Measurements from ENCODE around the gene HCN2. TPM values are rescaled to one million over a fixed set of nuclear protein-coding genes. Genes with fewer than 3 reads are reported as not detected.

The HCN2 gene
- polyA plus RNA-seq (2013): 0.73 and 0.79 TPM in 2 replicates

GRCh38 chr19:589693-590395 is at the start of gene HCN2:
Gene HCN2 (plus strand): TSS chr19:589881. CDS start chr19:589946, 65 bp downstream.
- Histone ChIP-seq H2BK5ac (ENCODE audit: low read depth, low read length, poor library complexity) (no peak within 1 kb of the TSS), H3K79me1 (ENCODE audit: low read length) (no peaks in the 10 kb centered on the region), H4K8ac (ENCODE audit: low read depth, low read length) (no peak within 1 kb of the TSS), H2BK120ac (ENCODE audit: insufficient read depth, low read length, poor library complexity) (no peak within 1 kb of the TSS), H2BK12ac (ENCODE audit: low read length) (no peak within 1 kb of the TSS), H3K36me3 (ENCODE audit: control insufficient read depth in 1 of 2, insufficient read depth in 2 of 2, low read length in 2 of 2) (no peaks in the 10 kb centered on the region), H2AFZ (ENCODE audit: insufficient read depth, low read length, poor library complexity) (no peak within 1 kb of the TSS), H3K4me3 (ENCODE audit: low read depth, low read length) (no peak within 1 kb of the TSS), H3K9ac (ENCODE audit: low read length) (no peak within 1 kb of the TSS), H3K79me2 (ENCODE audit: control insufficient read depth, insufficient read depth, low read length, poor library complexity) (no peaks in the 10 kb centered on the region), H4K12ac (ENCODE audit: low read depth, low read length) (no peak within 1 kb of the TSS), H3K9me3 (ENCODE audit: insufficient read depth, low read depth, low read length) (peaks cover 9% of the 10 kb centered on the region), H3K4ac (ENCODE audit: low read depth, low read length) (no peak within 1 kb of the TSS), H3K18ac (ENCODE audit: low read length) (no peak within 1 kb of the TSS), H3K14ac (ENCODE audit: low read length) (no peak within 1 kb of the TSS), H3K27me3 (ENCODE audit: insufficient read depth, low read length) (peaks cover 29% of the 10 kb centered on the region), H2AK5ac (ENCODE audit: low read length) (no peak within 1 kb of the TSS), H3K27ac (ENCODE audit: low read depth, low read length) (no peak within 1 kb of the TSS), H4K91ac (ENCODE audit: low read depth, low read length) (no peak within 1 kb of the TSS), H3K4me2 (ENCODE audit: low read length) (peak within 1 kb of the TSS; percentile 71), H3K4me1 (ENCODE audit: control insufficient read depth in 1 of 2, insufficient read depth in 2 of 2, low read length in 2 of 2) (peaks cover 0 to 2% of the 10 kb centered on the region in 2 experiments), H3K23ac (ENCODE audit: low read length) (no peak within 1 kb of the TSS)
- no peak for DNase-seq
- WGBS (ENCODE audit: extremely low coverage, insufficient coverage, insufficient read length): no CpG with 5 or more reads among the region's 132 CpGs

- Histone ChIP-seq H4K12ac (ENCODE audit: low read depth, low read length) (no peak overlapping the region), H3K27me3 (ENCODE audit: insufficient read depth, low read length) (no peaks in the 10 kb centered on the region), H3K18ac (ENCODE audit: low read length) (no peak overlapping the region), H2BK120ac (ENCODE audit: insufficient read depth, low read length, poor library complexity) (no peak overlapping the region), H3K9ac (ENCODE audit: low read length) (no peak overlapping the region), H2AFZ (ENCODE audit: insufficient read depth, low read length, poor library complexity) (no peak overlapping the region), H3K79me2 (ENCODE audit: control insufficient read depth, insufficient read depth, low read length, poor library complexity) (no peaks in the 10 kb centered on the region), H2AK5ac (ENCODE audit: low read length) (no peak overlapping the region), H3K23ac (ENCODE audit: low read length) (no peak overlapping the region), H4K91ac (ENCODE audit: low read depth, low read length) (no peak overlapping the region), H3K36me3 (ENCODE audit: control insufficient read depth in 1 of 2, insufficient read depth in 2 of 2, low read length in 2 of 2) (peaks cover 52 to 56% of the 10 kb centered on the region in 2 experiments), H3K4me3 (ENCODE audit: low read depth, low read length) (no peak overlapping the region), H3K4ac (ENCODE audit: low read depth, low read length) (no peak overlapping the region), H3K4me1 (ENCODE audit: control insufficient read depth in 1 of 2, insufficient read depth in 2 of 2, low read length in 2 of 2) (no peaks in the 10 kb centered on the region), H3K14ac (ENCODE audit: low read length) (no peak overlapping the region), H3K27ac (ENCODE audit: low read depth, low read length) (no peak overlapping the region), H2BK12ac (ENCODE audit: low read length) (no peak overlapping the region), H3K79me1 (ENCODE audit: low read length) (no peaks in the 10 kb centered on the region), H3K4me2 (ENCODE audit: low read length) (no peak overlapping the region), H4K8ac (ENCODE audit: low read depth, low read length) (no peak overlapping the region), H3K9me3 (ENCODE audit: insufficient read depth, low read depth, low read length) (peaks cover 1% of the 10 kb centered on the region), H2BK5ac (ENCODE audit: low read depth, low read length, poor library complexity) (no peak overlapping the region)
- no CpG with 5 or more reads among the region's 51 CpGs for WGBS (ENCODE audit: extremely low coverage, insufficient coverage, insufficient read length)
- DNase-seq: no peak
These were observed 48.6 kb upstream of the HCN2 start for GRCh38 chr19:540867-541637.

GRCh38 chr19:541699-542098 is 48.0 kb upstream of the HCN2 start:
- no peak overlapping the region for H3K4me2 ChIP-seq (ENCODE audit: low read length)
- H4K91ac ChIP-seq (ENCODE audit: low read depth, low read length): no peak overlapping the region
- no peak for DNase-seq
- no peak overlapping the region for H3K23ac ChIP-seq (ENCODE audit: low read length)
- no peaks in the 10 kb centered on the region for H3K79me2 ChIP-seq (ENCODE audit: control insufficient read depth, insufficient read depth, low read length, poor library complexity)
- no peak overlapping the region for H3K14ac ChIP-seq (ENCODE audit: low read length)
- no peak overlapping the region for H4K8ac ChIP-seq (ENCODE audit: low read depth, low read length)
- H3K4me3 ChIP-seq (ENCODE audit: low read depth, low read length): no peak overlapping the region
- no CpG with 5 or more reads among the region's 26 CpGs for WGBS (ENCODE audit: extremely low coverage, insufficient coverage, insufficient read length)
- no peak overlapping the region for H2BK5ac ChIP-seq (ENCODE audit: low read depth, low read length, poor library complexity)
- no peak overlapping the region for H3K4ac ChIP-seq (ENCODE audit: low read depth, low read length)
- no peak overlapping the region for H2BK120ac ChIP-seq (ENCODE audit: insufficient read depth, low read length, poor library complexity)
- no peaks in the 10 kb centered on the region for H3K79me1 ChIP-seq (ENCODE audit: low read length)
- H2BK12ac ChIP-seq (ENCODE audit: low read length): no peak overlapping the region
- H3K4me1 ChIP-seq (ENCODE audit: control insufficient read depth in 1 of 2, insufficient read depth in 2 of 2, low read length in 2 of 2): no peaks in the 10 kb centered on the region
- no peak overlapping the region for H3K27ac ChIP-seq (ENCODE audit: low read depth, low read length)
- no peak overlapping the region for H2AK5ac ChIP-seq (ENCODE audit: low read length)
- peaks cover 45 to 49% of the 10 kb centered on the region in 2 experiments for H3K36me3 ChIP-seq (ENCODE audit: control insufficient read depth in 1 of 2, insufficient read depth in 2 of 2, low read length in 2 of 2)
- no peaks in the 10 kb centered on the region for H3K27me3 ChIP-seq (ENCODE audit: insufficient read depth, low read length)
- no peak overlapping the region for H2AFZ ChIP-seq (ENCODE audit: insufficient read depth, low read length, poor library complexity)
- H3K9me3 ChIP-seq (ENCODE audit: insufficient read depth, low read depth, low read length): peaks cover 1% of the 10 kb centered on the region
- H4K12ac ChIP-seq (ENCODE audit: low read depth, low read length): no peak overlapping the region
- no peak overlapping the region for H3K18ac ChIP-seq (ENCODE audit: low read length)
- no peak overlapping the region for H3K9ac ChIP-seq (ENCODE audit: low read length)

GRCh38 chr19:542173-542866 is 47.4 kb upstream of the HCN2 start:
- no CpG with 5 or more reads among the region's 34 CpGs for WGBS (ENCODE audit: extremely low coverage, insufficient coverage, insufficient read length)
- Histone ChIP-seq H3K4ac (ENCODE audit: low read depth, low read length) (no peak overlapping the region), H3K27ac (ENCODE audit: low read depth, low read length) (no peak overlapping the region), H3K27me3 (ENCODE audit: insufficient read depth, low read length) (no peaks in the 10 kb centered on the region), H3K79me1 (ENCODE audit: low read length) (no peaks in the 10 kb centered on the region), H3K36me3 (ENCODE audit: control insufficient read depth in 1 of 2, insufficient read depth in 2 of 2, low read length in 2 of 2) (peaks cover 40 to 45% of the 10 kb centered on the region in 2 experiments), H2AFZ (ENCODE audit: insufficient read depth, low read length, poor library complexity) (no peak overlapping the region), H3K18ac (ENCODE audit: low read length) (no peak overlapping the region), H3K23ac (ENCODE audit: low read length) (no peak overlapping the region), H2AK5ac (ENCODE audit: low read length) (no peak overlapping the region), H2BK5ac (ENCODE audit: low read depth, low read length, poor library complexity) (no peak overlapping the region), H4K8ac (ENCODE audit: low read depth, low read length) (no peak overlapping the region), H2BK120ac (ENCODE audit: insufficient read depth, low read length, poor library complexity) (no peak overlapping the region), H3K79me2 (ENCODE audit: control insufficient read depth, insufficient read depth, low read length, poor library complexity) (no peaks in the 10 kb centered on the region), H3K14ac (ENCODE audit: low read length) (no peak overlapping the region), H3K9ac (ENCODE audit: low read length) (no peak overlapping the region), H4K12ac (ENCODE audit: low read depth, low read length) (no peak overlapping the region), H3K4me3 (ENCODE audit: low read depth, low read length) (no peak overlapping the region), H3K4me1 (ENCODE audit: control insufficient read depth in 1 of 2, insufficient read depth in 2 of 2, low read length in 2 of 2) (no peaks in the 10 kb centered on the region), H3K9me3 (ENCODE audit: insufficient read depth, low read depth, low read length) (no peaks in the 10 kb centered on the region), H4K91ac (ENCODE audit: low read depth, low read length) (no peak overlapping the region), H2BK12ac (ENCODE audit: low read length) (no peak overlapping the region), H3K4me2 (ENCODE audit: low read length) (no peak overlapping the region)
- no peak for DNase-seq

Data from trophoblast cell (in vitro differentiated cells and primary cell).